ENCODE data around the gene DLEU7.

DLEU7 gene

GRCh38 chr13:50788551-50789210 lies 54.8 kb downstream of the DLEU7 start:
- DNase-seq = no peak

DNA sequence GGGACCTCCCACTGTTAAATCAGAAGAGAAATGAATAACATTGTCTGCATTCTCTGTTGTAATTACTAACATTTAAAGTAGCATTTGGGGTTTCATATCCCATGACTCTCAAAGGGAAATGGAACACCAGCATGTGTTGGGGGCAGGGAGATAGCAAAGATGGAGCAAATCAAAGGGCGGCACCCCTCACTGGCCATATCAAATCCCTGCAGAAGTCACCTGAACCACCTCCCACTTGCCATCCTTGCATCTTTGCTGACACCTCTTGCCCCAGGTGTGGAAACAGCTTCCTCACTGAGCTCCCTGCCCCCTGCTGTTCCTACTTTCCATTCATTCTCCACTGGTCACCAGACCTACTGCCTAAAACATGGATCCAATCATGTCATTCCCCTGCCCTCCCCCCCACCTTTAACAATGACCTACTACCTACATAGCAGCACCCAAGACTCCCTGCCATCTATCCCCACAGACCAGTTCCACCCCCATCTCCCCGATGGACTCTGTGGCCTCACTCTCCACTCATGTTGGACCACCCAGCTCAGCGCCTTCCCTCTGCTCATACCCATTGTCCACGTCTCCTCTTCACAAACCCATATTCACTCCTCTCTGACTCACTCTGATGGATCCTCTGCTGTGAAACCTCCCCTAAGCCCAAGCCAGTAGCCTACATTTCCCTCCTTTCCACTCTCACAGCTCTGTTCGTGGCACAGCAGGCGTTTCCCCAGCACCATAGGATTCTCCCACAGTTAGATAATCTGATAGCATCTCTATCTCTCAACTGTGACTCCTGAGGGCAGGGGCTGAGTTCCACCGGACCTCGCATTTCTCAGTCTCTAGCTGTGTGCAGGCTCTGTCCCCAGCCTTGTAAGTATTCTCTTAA lies 55.9 kb downstream of the DLEU7 start:
- no peak for DNase-seq

- DNase-seq = no peak
Measured at GRCh38 chr13:50783717-50784290, 59.7 kb downstream of the DLEU7 start.

- no peak for DNase-seq
Measured at GRCh38 chr13:50783066-50783465, 60.4 kb downstream of the DLEU7 start.

DNA sequence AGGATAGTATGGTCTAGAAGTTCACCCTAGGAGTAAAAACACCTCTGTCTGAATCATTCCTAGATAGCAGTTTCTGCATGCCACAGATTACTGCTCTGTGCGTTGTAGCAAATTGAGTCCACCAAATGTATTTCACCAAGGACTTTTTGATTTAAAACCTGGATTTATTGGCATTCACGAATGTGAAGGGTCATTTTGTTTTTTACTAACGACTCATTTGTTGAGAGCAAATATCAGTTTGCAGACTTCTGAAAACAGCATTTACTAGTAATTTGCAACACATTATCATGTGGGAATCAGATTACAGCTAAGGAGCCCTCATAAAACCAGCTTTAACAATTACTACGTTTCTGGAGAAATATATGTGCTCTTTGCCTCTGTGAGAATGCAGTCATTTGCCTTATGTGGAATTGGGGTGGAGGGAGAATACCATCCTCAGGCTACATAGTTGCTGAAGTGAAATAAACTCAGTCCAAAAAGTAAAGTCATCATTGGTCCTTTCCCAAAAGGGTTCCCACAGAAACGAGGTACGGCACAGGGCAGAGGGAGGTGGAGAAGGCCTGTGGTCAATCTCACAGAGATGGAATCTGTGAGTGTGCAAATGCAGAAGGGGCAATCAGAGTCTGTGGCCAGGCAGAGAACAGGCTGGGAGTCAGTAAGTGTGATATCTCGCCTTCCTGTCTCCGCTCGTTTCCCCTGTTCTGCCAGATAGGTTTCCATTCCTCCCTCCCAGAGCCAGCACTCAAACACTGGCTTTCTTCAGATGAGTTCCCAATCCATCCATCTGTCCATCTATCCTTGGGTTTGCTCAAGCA lies 63.1 kb downstream of the DLEU7 start:
- no peak for DNase-seq

GRCh38 chr13:50779443-50780200 lies 63.9 kb downstream of the DLEU7 start:
- DNase-seq = no peak
